ENCODE results near the gene IGLL1. TPM values are rescaled to one million over a fixed set of nuclear protein-coding genes. Genes with fewer than 3 reads are reported as not detected.

Gene IGLL1
- total RNA-seq, 4 donors from 2014 or later, result not detected

DNA sequence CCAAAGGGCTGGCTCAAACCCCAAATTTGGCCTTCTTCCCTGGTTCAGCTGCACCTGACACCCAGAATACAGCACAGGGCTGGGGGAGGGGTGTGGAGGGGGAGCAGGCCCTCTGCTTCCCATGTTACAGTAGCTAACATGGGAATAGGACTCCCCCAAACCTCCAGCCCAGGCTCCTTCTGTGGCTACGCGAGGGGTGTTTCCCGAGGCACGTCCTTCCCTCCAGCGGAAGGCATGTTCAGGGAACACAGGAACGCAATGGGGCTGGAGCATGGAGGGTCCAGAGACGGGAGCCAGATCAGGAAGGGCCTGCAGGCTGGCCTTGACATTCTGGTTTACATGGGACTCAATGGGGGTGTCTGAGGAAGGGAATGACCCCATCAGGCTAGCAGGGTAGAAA lies 11.8 kb upstream of the IGLL1 start:
- H3K27me3 ChIP-seq, result no peaks in the 10 kb centered on the region
- no peaks in the 10 kb centered on the region for H3K4me1 ChIP-seq
- DNase-seq (ENCODE audit: low spot score in 2 of 2), result no peak
- 95% methylated on average over 2 of the region's 7 CpGs for WGBS
- H3K4me3 ChIP-seq, result no peak overlapping the region
- no peak overlapping the region for H3K27ac ChIP-seq
- no peak for TF ChIP-seq EP300 (IDR thresholded peaks at IDR 0.05)
- TF ChIP-seq POLR2A (IDR thresholded peaks at IDR 0.05), result no peak
- no peak for TF ChIP-seq POLR2AphosphoS5 (IDR thresholded peaks at IDR 0.05)
- TF ChIP-seq, protein P1, sequence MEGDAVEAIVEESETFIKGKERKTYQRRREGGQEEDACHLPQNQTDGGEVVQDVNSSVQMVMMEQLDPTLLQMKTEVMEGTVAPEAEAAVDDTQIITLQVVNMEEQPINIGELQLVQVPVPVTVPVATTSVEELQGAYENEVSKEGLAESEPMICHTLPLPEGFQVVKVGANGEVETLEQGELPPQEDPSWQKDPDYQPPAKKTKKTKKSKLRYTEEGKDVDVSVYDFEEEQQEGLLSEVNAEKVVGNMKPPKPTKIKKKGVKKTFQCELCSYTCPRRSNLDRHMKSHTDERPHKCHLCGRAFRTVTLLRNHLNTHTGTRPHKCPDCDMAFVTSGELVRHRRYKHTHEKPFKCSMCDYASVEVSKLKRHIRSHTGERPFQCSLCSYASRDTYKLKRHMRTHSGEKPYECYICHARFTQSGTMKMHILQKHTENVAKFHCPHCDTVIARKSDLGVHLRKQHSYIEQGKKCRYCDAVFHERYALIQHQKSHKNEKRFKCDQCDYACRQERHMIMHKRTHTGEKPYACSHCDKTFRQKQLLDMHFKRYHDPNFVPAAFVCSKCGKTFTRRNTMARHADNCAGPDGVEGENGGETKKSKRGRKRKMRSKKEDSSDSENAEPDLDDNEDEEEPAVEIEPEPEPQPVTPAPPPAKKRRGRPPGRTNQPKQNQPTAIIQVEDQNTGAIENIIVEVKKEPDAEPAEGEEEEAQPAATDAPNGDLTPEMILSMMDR (IDR thresholded peaks at IDR 0.05), result no peak
- no peaks in the 10 kb centered on the region for H3K9me3 ChIP-seq
- no peaks in the 10 kb centered on the region for H3K36me3 ChIP-seq

GRCh38 chr22:23591201-23591791 lies 11.2 kb upstream of the IGLL1 start:
- DNase-seq (ENCODE audit: low spot score in 2 of 2), result no peak
- no peak overlapping the region for H3K27ac ChIP-seq
- no peaks in the 10 kb centered on the region for H3K27me3 ChIP-seq
- TF ChIP-seq POLR2AphosphoS5 (IDR thresholded peaks at IDR 0.05) (no peak), EP300 (IDR thresholded peaks at IDR 0.05) (no peak), POLR2A (IDR thresholded peaks at IDR 0.05) (no peak)
- TF ChIP-seq, protein P1 (IDR thresholded peaks at IDR 0.05), result peak; percentile 27 to 72
- no peaks in the 10 kb centered on the region for H3K4me1 ChIP-seq
- no peak overlapping the region for H3K4me3 ChIP-seq
- H3K36me3 ChIP-seq, result no peaks in the 10 kb centered on the region
- no peaks in the 10 kb centered on the region for H3K9me3 ChIP-seq
- WGBS, result 62% methylated on average over 11 of the region's 11 CpGs

GRCh38 chr22:23583836-23584235 lies 3.7 kb upstream of the IGLL1 start:
- no peaks in the 10 kb centered on the region for H3K36me3 ChIP-seq
- no peak for DNase-seq (ENCODE audit: low spot score in 2 of 2)
- no peak overlapping the region for H3K27ac ChIP-seq
- no peaks in the 10 kb centered on the region for H3K4me1 ChIP-seq
- H3K27me3 ChIP-seq, result peaks cover 4% of the 10 kb centered on the region
- H3K9me3 ChIP-seq, result no peaks in the 10 kb centered on the region
- H3K4me3 ChIP-seq, result no peak overlapping the region
- WGBS, result 85% methylated on average over 5 of the region's 6 CpGs
- TF ChIP-seq, protein P1 (IDR thresholded peaks at IDR 0.05), result no peak
- TF ChIP-seq POLR2A (IDR thresholded peaks at IDR 0.05), result no peak
- TF ChIP-seq POLR2AphosphoS5 (IDR thresholded peaks at IDR 0.05), result no peak
- TF ChIP-seq EP300 (IDR thresholded peaks at IDR 0.05), result no peak

DNA sequence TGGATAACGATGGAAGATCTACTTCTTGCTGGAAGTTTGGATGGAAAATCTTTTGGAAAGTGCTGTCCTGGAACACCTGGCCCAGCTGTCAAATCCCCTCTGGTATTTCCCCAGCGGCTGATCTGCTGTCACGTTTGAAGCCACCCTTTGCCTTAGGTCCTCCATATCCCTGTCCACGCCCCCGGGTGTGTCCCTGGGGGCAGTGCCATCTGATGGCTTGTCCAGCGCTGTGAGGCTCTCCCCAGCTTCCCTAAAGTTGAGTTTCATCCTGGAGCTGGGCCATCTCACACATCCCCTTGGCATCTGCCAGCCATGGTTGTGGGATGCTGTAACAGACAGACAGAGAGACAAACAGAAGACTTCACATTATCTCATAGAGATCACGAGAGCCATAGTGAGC lies 3.1 kb upstream of the IGLL1 start:
- Histone ChIP-seq H3K9me3 (no peaks in the 10 kb centered on the region), H3K36me3 (no peaks in the 10 kb centered on the region), H3K4me1 (no peaks in the 10 kb centered on the region), H3K27ac (no peak overlapping the region), H3K4me3 (no peak overlapping the region), H3K27me3 (peaks cover 4% of the 10 kb centered on the region)
- DNase-seq (ENCODE audit: low spot score in 2 of 2), result no peak
- WGBS, result 81% methylated on average over 4 of the region's 7 CpGs
- TF ChIP-seq EP300 (IDR thresholded peaks at IDR 0.05) (no peak), POLR2AphosphoS5 (IDR thresholded peaks at IDR 0.05) (no peak), POLR2A (IDR thresholded peaks at IDR 0.05) (no peak)
- TF ChIP-seq, protein P1 (IDR thresholded peaks at IDR 0.05), result no peak

DNA sequence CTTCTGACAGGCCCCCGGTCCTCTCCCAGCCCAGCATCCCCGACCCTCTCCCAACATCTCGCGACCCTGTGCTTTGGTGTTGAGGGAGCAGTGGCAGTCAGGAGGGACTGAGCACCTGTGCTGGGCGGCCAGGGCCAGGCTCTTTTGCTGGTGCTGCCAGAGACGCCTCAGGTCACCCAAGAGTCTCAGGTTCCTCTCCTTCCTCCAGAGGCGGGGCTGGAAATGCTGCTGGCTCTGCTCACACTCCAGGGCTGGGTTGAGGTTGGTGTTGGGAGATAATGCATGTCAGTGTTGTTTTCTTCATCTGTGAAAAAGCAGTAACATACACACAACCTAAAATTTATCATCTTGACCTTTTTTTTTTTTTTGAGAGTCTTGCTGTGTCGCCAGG lies 1.2 kb upstream of the IGLL1 start:
- WGBS, result 64% methylated on average over 7 of the region's 8 CpGs

More for the DNA sequence above, 1.2 kb upstream of the IGLL1 start:
- Histone ChIP-seq H3K27ac (no peak overlapping the region), H3K36me3 (no peaks in the 10 kb centered on the region), H3K27me3 (peaks cover 4% of the 10 kb centered on the region), H3K9me3 (no peaks in the 10 kb centered on the region), H3K4me3 (no peak overlapping the region), H3K4me1 (no peaks in the 10 kb centered on the region)
- DNase-seq (ENCODE audit: low spot score in 2 of 2), result no peak
- TF ChIP-seq POLR2A (IDR thresholded peaks at IDR 0.05), result no peak
- no peak for TF ChIP-seq EP300 (IDR thresholded peaks at IDR 0.05)
- TF ChIP-seq POLR2AphosphoS5 (IDR thresholded peaks at IDR 0.05), result no peak
- TF ChIP-seq, protein P1 (IDR thresholded peaks at IDR 0.05), result no peak
